Smooth muscle cell (in vitro differentiated cells): ENCODE results near the gene FCSK. TPM values are rescaled to one million over a fixed set of nuclear protein-coding genes. Genes with fewer than 3 reads are reported as not detected.

Source experiments
- DNase-seq: peaks from one replicate; lab custom pipeline; 2025; ENCODE audit not compliant: unreplicated experiment; lab: John Stamatoyannopoulos, UW
- H2AFZ ChIP-seq: fragments of 200-600 bp; sonication (generic); 2 replicates; pipeline ENCODE4 v1.6.0; 2016; ENCODE audit warnings: antibody characterized with exemption, low read depth, mild to moderate bottlenecking
- H3F3A ChIP-seq: fragments of 200-600 bp; sonication (generic); 2 replicates; pipeline ENCODE4 v1.6.0; 2017; ENCODE audit warnings: antibody characterized with exemption, low read depth
- H3K27ac ChIP-seq: fragments of 200-600 bp; sonication (generic); 2 replicates; pipeline ENCODE4 v1.5.1; 2016; ENCODE audit warnings: low read depth, mild to moderate bottlenecking
- H3K27me3 ChIP-seq: fragments of 200-600 bp; sonication (generic); 2 replicates; pipeline ENCODE4 v1.6.1; 2016; ENCODE audit warnings: low read depth, mild to moderate bottlenecking
- H3K36me3 ChIP-seq: fragments of 200-600 bp; sonication (generic); 2 replicates; pipeline ENCODE4 v1.5.1; 2016; ENCODE audit warnings: low read depth
- H3K4me1 ChIP-seq: fragments of 200-600 bp; sonication (generic); 2 replicates; pipeline ENCODE4 v1.5.1; 2016; ENCODE audit warnings: low read depth
- H3K4me2 ChIP-seq: fragments of 200-600 bp; sonication (generic); 2 replicates; pipeline ENCODE4 v1.6.0; 2016; ENCODE audit warnings: mild to moderate bottlenecking
- H3K4me3 ChIP-seq: fragments of 200-600 bp; sonication (generic); 2 replicates; pipeline ENCODE4 v1.5.1; 2016; ENCODE audit warnings: mild to moderate bottlenecking
- H3K79me2 ChIP-seq: fragments of 200-600 bp; sonication (generic); 2 replicates; pipeline ENCODE4 v1.6.0; 2016; ENCODE audit warnings: low read depth, mild to moderate bottlenecking
- H3K9ac ChIP-seq: fragments of 200-600 bp; sonication (generic); 2 replicates; pipeline ENCODE4 v1.6.0; 2016; ENCODE audit warnings: low read depth
- H3K9me3 ChIP-seq: fragments of 200-600 bp; sonication (generic); replicated peaks from 2 replicates; pipeline ENCODE4 v1.5.1; 2016; ENCODE audit warnings: low read depth
- H4K20me1 ChIP-seq: fragments of 200-600 bp; sonication (generic); 2 replicates; pipeline ENCODE4 v1.6.0; 2016; ENCODE audit warnings: low read depth
- CTCF ChIP-seq: fragments of 200-600 bp; sonication (generic); IDR thresholded peaks from 2 replicates; pipeline ENCODE4 v1.5.1; 2017; ENCODE audit warnings: borderline replicate concordance, mild to moderate bottlenecking, antibody characterized with exemption; ENCODE audit not compliant: insufficient read depth, poor library complexity, severe bottlenecking
- WGBS: methylation state at CpG from one replicate; pipeline ENCODE4 v1.1.7; 2016; ENCODE audit warnings: low lambda C conversion rate; 5-methylcytosine and 5-hydroxymethylcytosine counted together
- polyA plus RNA-seq: library from polyadenylated mRNA; unstranded; fragments of >200 nt; fragmentation: Nextera tagmentation; extraction: Ambion mirVana; gene quantifications from 2 replicates; pipeline ENCODE4 v1.2.1, GENCODE V29; 2016
- total RNA-seq: library from RNA; depleted of rRNA; stranded (reverse); fragments of >200 nt; gene quantifications from 2 replicates; pipeline ENCODE4 v1.2.3, GENCODE V29; 2014

Gene FCSK
- total and polyA plus RNA-seq, 2 experiments from 2014 or later = 4.8 to 16.5 TPM

GRCh38 chr16:70418274-70418992, 36.0 kb upstream of the FCSK start:
- H3K4me2 ChIP-seq = no peak overlapping the region
- H3K36me3 ChIP-seq = no peaks in the 10 kb centered on the region
- 90% methylated on average over 13 of the region's 13 CpGs for WGBS
- H4K20me1 ChIP-seq = peaks cover 98% of the 10 kb centered on the region
- H3K9ac ChIP-seq = no peak overlapping the region
- H3F3A ChIP-seq = no peaks in the 10 kb centered on the region
- no peak overlapping the region for H2AFZ ChIP-seq
- no peak for TF ChIP-seq CTCF
- peaks cover 4% of the 10 kb centered on the region for H3K4me1 ChIP-seq
- no peak overlapping the region for H3K27ac ChIP-seq
- no peak overlapping the region for H3K4me3 ChIP-seq
- H3K79me2 ChIP-seq = peaks cover 99% of the 10 kb centered on the region
- H3K27me3 ChIP-seq = no peaks in the 10 kb centered on the region
- DNase-seq = no peak
- H3K9me3 ChIP-seq = no peaks in the 10 kb centered on the region

- peaks cover 98% of the 10 kb centered on the region for H4K20me1 ChIP-seq
- H3K27me3 ChIP-seq = no peaks in the 10 kb centered on the region
- H3K79me2 ChIP-seq = peaks cover 99% of the 10 kb centered on the region
- no peak overlapping the region for H3K4me3 ChIP-seq
- 88% methylated on average over 5 of the region's 5 CpGs for WGBS
- H3K4me2 ChIP-seq = no peak overlapping the region
- H3F3A ChIP-seq = no peaks in the 10 kb centered on the region
- no peak overlapping the region for H3K27ac ChIP-seq
- no peak overlapping the region for H3K9ac ChIP-seq
- no peak for DNase-seq
- no peak for TF ChIP-seq CTCF
- H3K9me3 ChIP-seq = no peaks in the 10 kb centered on the region
- no peak overlapping the region for H2AFZ ChIP-seq
- H3K36me3 ChIP-seq = no peaks in the 10 kb centered on the region
- H3K4me1 ChIP-seq = peaks cover 4% of the 10 kb centered on the region
Measured at GRCh38 chr16:70418993-70419318, 35.4 kb upstream of the FCSK start.

- Histone ChIP-seq H3K4me1 (peaks cover 4% of the 10 kb centered on the region), H2AFZ (no peak overlapping the region), H3K9me3 (no peaks in the 10 kb centered on the region), H3K27me3 (no peaks in the 10 kb centered on the region), H3K27ac (no peak overlapping the region), H3K4me2 (no peak overlapping the region), H4K20me1 (peaks cover 98% of the 10 kb centered on the region), H3K79me2 (peaks cover 99% of the 10 kb centered on the region), H3F3A (no peaks in the 10 kb centered on the region), H3K4me3 (no peak overlapping the region), H3K9ac (no peak overlapping the region), H3K36me3 (no peaks in the 10 kb centered on the region)
- no peak for TF ChIP-seq CTCF
- no peak for DNase-seq
- WGBS = 77% methylated on average over 14 of the region's 14 CpGs
Measured at GRCh38 chr16:70419384-70420327, 34.7 kb upstream of the FCSK start.
